Chondrocyte (in vitro differentiated cells): ENCODE measurements around the gene CENPT. TPM values are rescaled to one million over a fixed set of nuclear protein-coding genes. Genes with fewer than 3 reads are reported as not detected.
"Not testable (repeated sequence)": the region's sequence is repeated elsewhere in the genome, so short reads cannot be mapped to it uniquely, and the experiment has no call there.

Source experiments
- DNase-seq: peaks from one replicate; pipeline ENCODE4 v3.0.0; 2021; ENCODE audit warnings: mixed read lengths, low spot score
- H3K27ac Mint-ChIP-seq: one replicate; pipeline ENCODE4 v1.8.0; 2021; ENCODE audit warnings: mild to moderate bottlenecking, moderate library complexity, mixed read lengths; ENCODE audit not compliant: unreplicated experiment
- H3K27me3 Mint-ChIP-seq: 2 replicates; pipeline ENCODE4 v1.8.0; 2021; ENCODE audit warnings: low read depth, mixed read lengths
- H3K36me3 Mint-ChIP-seq: 2 replicates; pipeline ENCODE4 v1.8.0; 2021; ENCODE audit warnings: low read depth, mixed read lengths
- H3K4me1 Mint-ChIP-seq: 2 replicates; pipeline ENCODE4 v1.8.0; 2021; ENCODE audit warnings: low read depth, mild to moderate bottlenecking, mixed read lengths
- H3K4me3 Mint-ChIP-seq: one replicate; pipeline ENCODE4 v1.8.0; 2021; ENCODE audit warnings: mild to moderate bottlenecking, moderate library complexity, mixed read lengths; ENCODE audit not compliant: unreplicated experiment
- H3K9me3 Mint-ChIP-seq: 2 replicates; pipeline ENCODE4 v1.8.0; 2021; ENCODE audit warnings: low read depth, mixed read lengths
- total RNA-seq: library from RNA; stranded (reverse); gene quantifications from 3 replicates; pipeline ENCODE4 v1.2.1, GENCODE V29; 2021
- TF ChIP-seq, protein P1 (sequence below): fragments of 200-600 bp; sonication (generic); IDR thresholded peaks from 2 replicates; pipeline ENCODE4 v1.5.0; 2021; ENCODE audit warnings: antibody characterized with exemption, mild to moderate bottlenecking, moderate library complexity

The CENPT gene
- total RNA-seq, 1 donor from 2014 or later = 50.5 TPM

DNA sequence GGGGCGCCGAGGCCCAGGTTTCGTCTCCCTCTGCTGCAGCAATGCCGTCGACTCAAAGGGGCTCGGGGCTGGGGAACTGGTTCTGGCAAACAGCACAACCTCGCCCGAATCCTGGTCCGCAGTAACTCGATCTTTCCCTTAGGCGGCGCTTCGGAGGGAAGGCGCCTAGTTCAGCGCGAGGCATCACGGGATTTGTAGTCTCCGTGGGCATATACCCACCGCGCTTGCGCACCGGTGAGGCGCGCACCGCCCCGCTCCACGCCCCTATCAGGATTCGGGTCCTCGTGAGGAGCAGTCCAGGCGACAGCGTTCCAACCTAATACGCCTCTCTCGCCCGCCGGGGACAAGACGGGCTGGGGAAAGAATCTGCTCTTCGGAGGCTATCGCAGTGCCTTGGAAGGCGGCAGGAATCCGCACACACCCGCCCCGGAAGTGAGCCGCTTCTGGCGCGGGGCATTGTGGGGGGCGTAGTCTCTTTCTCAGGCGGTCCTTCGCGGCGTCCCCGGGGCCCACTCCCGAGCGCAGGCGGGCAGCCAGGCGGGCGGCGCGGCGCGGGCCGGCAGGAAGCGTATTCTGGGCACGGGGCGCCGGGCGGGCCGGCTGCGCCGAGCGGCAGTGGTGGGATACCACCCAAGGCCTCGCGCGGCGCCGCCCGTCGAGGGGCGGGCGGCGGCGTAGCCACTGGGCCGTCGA, 5.5 kb downstream of the CENPT start, which contains the start of gene THAP11:
TSS of gene THAP11 (plus strand) at position 505 of the 693 bp plus-strand sequence. CDS start 235 bp downstream, outside the sequence.
- Mint-ChIP-seq H3K9me3 (no peaks in the 10 kb centered on the region), H3K27me3 (no peaks in the 10 kb centered on the region), H3K4me3 (peak within 1 kb of the TSS; percentile 91), H3K4me1 (peaks cover 38% of the 10 kb centered on the region), H3K27ac (peak within 1 kb of the TSS; percentile 97), H3K36me3 (peaks cover 2% of the 10 kb centered on the region)
- peak; percentile 96 for DNase-seq
- TF ChIP-seq, protein P1, sequence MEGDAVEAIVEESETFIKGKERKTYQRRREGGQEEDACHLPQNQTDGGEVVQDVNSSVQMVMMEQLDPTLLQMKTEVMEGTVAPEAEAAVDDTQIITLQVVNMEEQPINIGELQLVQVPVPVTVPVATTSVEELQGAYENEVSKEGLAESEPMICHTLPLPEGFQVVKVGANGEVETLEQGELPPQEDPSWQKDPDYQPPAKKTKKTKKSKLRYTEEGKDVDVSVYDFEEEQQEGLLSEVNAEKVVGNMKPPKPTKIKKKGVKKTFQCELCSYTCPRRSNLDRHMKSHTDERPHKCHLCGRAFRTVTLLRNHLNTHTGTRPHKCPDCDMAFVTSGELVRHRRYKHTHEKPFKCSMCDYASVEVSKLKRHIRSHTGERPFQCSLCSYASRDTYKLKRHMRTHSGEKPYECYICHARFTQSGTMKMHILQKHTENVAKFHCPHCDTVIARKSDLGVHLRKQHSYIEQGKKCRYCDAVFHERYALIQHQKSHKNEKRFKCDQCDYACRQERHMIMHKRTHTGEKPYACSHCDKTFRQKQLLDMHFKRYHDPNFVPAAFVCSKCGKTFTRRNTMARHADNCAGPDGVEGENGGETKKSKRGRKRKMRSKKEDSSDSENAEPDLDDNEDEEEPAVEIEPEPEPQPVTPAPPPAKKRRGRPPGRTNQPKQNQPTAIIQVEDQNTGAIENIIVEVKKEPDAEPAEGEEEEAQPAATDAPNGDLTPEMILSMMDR = peak; percentile 85

DNA sequence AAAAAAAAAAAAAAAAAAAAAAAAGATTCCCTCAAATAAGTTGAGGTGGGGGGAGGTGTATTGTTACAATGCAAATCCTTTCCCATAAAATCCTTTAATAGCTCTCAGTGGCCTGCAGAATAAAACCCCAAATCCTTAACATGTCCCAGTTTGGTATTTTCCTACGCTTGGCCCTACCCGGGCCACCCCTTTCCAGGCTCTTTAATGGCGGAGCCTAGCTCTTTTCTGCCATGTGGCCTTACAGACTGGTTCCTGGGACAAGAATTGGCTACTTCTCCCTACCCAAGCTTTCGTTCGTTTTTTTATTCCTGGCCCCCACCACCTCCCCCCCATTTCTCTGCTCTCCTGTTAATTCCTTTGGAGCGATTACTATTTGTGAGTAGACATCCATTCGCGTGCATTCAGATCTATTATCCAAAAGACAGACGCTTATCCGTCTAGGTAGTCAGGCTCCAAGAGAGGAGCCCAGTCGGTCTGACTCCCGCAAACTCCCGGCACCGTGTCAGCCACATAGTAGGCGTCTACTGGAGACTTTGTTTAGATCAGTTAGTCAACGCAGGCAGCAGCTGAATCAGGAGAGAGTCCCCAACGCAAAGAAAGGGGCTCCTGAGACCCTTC, 6.2 kb downstream of the CENPT start:
- Mint-ChIP-seq H3K36me3 (peaks cover 2% of the 10 kb centered on the region), H3K27me3 (no peaks in the 10 kb centered on the region), H3K27ac (peak overlapping the region; percentile 97), H3K4me3 (peak overlapping the region; percentile 89), H3K9me3 (no peaks in the 10 kb centered on the region), H3K4me1 (peaks cover 38% of the 10 kb centered on the region)
- no peak for DNase-seq
- TF ChIP-seq, protein P1 = no peak

DNA sequence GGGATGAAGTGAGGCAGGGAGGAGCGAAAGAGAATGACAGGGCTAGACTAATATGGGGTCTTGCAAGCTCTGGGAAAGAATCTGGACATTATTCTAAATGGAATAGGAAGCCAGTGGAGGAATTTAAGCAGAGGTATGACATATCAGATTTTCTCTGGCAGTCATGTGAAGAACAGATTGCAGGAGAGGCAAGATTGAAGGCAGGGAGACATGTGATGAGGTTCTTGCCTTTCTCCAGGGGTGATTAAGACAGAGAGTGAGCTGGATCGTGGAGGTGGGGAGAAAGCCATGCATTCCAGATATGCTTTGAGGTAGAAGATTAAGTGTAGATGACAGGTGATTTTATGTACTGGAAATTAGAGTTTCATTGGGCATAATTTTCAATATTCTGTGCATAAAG, 9.7 kb downstream of the CENPT start:
- Mint-ChIP-seq H3K4me3 (no peak overlapping the region), H3K27ac (no peak overlapping the region), H3K9me3 (no peaks in the 10 kb centered on the region), H3K4me1 (peaks cover 14% of the 10 kb centered on the region), H3K36me3 (peaks cover 2% of the 10 kb centered on the region), H3K27me3 (no peaks in the 10 kb centered on the region)
- TF ChIP-seq, protein P1 = no peak
- no peak for DNase-seq

DNA sequence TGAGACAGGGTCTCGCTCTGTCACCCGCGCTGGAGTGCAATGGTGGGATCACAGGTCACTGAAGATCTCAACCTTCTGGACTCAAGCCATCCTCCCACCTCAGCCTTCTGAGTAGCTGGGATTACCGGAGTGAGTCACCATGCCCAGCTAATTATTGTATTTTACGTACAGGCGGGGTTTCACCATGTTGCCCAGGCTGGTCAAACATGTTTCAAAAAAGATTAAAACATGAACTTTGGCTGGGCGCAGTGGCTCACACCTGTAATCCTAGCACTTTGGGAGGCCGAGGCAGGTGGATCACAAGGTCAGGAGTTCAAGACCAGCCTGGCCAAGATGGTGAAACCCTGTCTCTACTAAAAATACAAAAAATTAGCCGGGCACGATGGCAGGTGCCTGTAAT, 10.3 kb downstream of the CENPT start:
- not testable (repeated sequence) for H3K27ac Mint-ChIP-seq, H3K27me3 Mint-ChIP-seq, H3K9me3 Mint-ChIP-seq, H3K36me3 Mint-ChIP-seq, DNase-seq, H3K4me3 Mint-ChIP-seq
- peaks cover 20% of the 10 kb centered on the region for H3K4me1 Mint-ChIP-seq

DNA sequence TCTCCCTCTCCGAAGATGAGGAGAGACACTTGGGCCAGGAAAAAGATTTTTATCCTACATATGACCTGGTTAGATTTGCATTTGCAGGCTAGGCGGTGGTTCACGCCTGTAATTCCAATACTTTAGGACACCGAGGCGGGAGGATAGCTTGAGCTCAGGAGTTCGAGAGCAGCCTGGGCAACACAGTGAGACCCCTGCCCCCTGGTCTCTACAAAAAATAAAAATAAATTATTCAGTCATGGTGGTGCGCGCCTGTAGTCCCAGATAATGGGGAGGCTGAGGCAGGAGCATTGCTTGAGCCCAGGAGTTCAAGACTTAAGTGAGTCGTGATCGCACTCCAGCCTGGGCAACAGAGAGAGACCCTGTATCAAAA, 13.3 kb downstream of the CENPT start:
- Mint-ChIP-seq H3K27ac (peak overlapping the region; percentile 85), H3K4me3 (peak overlapping the region; percentile 86), H3K4me1 (peaks cover 15% of the 10 kb centered on the region), H3K36me3 (peaks cover 11% of the 10 kb centered on the region), H3K27me3 (no peaks in the 10 kb centered on the region), H3K9me3 (no peaks in the 10 kb centered on the region)
- TF ChIP-seq, protein P1 = no peak
- DNase-seq = no peak
